ENCODE results near the gene ZNF605.

DNA sequence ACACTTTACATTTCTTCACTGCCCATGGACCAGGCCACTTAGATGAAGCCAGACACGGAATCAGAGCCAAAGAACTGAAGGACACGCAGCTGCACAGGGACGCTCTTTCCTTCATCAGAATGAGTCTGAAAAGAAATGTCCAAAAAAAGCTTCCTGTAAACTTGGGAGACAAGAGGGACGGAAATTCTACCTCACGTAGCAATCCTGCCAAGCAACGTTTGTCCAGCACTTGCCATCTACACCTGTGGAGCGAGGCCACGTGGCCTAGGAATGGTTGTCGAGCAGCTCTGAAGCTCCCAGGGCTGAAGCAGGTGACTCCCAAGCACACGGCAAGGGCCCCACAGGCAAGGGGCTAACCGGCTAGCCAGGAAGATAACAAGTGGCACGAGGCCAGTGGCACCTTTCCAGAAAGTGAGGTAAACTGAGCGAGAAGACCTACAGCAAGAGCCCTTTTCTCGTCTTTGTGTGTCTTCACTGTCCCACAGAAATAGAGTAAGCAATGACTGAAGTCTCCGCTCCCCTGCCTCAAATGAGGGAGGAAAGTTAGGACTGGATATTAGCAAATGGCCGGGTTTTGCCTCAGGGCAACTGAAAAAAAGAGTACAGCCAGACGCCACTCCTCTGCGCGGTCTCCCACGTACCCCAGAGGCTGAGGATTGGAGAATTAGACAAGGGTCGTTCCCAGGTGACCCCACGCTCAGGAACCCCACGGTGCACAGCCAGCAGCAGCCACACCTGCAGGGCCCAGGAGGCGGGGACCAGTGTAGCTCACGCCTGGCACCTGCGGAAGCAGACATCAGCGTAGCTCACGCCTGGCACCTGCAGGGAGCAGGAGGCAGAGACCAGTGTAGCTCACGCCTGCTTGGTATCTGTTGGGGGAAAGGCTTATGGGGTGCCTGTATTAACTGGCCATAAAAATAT is 7.7 kb downstream of the ZNF605 start:
- no peak for TF ChIP-seq ISL1 (CRISPR knock-in tag; IDR thresholded peaks at IDR 0.05)
- TF ChIP-seq ZFP3 (CRISPR knock-in tag; IDR thresholded peaks at IDR 0.05): no peak
- no peak for TF ChIP-seq OSR1 (CRISPR knock-in tag; IDR thresholded peaks at IDR 0.05)
